T-cell (primary cell): Measurements from ENCODE around the gene LTB4R2. TPM values are rescaled to one million over a fixed set of nuclear protein-coding genes. Genes with fewer than 3 reads are reported as not detected.

Experiments
- ATAC-seq, 4 experiments: fragments of 200-7000 bp in 3 of 4; fragments of 150-1000 bp in 1 of 4; cut with Tn5 transposase; replicated peaks in 1 of 4; 1 replicate in 3 of 4; 2 replicates in 1 of 4; pipeline ENCODE4 v1.10.0; 2021; ENCODE audit warnings: moderate library complexity in 3 of 4, mild to moderate bottlenecking in 2 of 4, moderate number of reproducible peaks in 1 of 4
- CTCF ChIA-PET, 2 donors: fragments of 300-600 bp; sonication (Branson Sonifier 250); formaldehyde crosslinking; loops; one replicate each; lab custom pipeline; 2022; ENCODE audit warnings: antibody characterized with exemption in 2 of 2; lab: Charles Lee
- POLR2A ChIA-PET, 2 donors: fragments of 300-600 bp; sonication (Branson Sonifier 250); formaldehyde crosslinking; loops; one replicate each; lab custom pipeline; 2022; ENCODE audit warnings: antibody characterized with exemption in 2 of 2; lab: Charles Lee
- DNase-seq, 35 experiments: peaks; one replicate each; pipeline versions ENCODE4 v3.0.0 to v3.0.0-alpha.2; 2013 to 2023
- H3K27ac ChIP-seq: one replicate; pipeline ENCODE4 v1.5.1; 2013; ENCODE audit warnings: low read length
- H3K27me3 ChIP-seq, 2 experiments: replicated peaks in 1 of 2; 1 replicate in 1 of 2; 2 replicates in 1 of 2; pipeline versions ENCODE4 v1.6.1 to v1.7.0; 2013; ENCODE audit warnings: low read length in 1 of 2, mixed read lengths in 1 of 2; ENCODE audit not compliant: control insufficient read depth in 2 of 2, insufficient read depth in 2 of 2; ENCODE audit errors: extremely low read depth in 1 of 2
- H3K36me3 ChIP-seq, 2 donors: 1 replicate in 1 of 2; 2 replicates in 1 of 2; pipeline versions ENCODE4 v1.6.1 to v1.7.0; 2013; ENCODE audit warnings: low read length in 1 of 2; ENCODE audit not compliant: control insufficient read depth in 2 of 2, insufficient read depth in 1 of 2; ENCODE audit errors: extremely low read depth in 1 of 2
- H3K4me1 ChIP-seq, 2 experiments: 1 replicate in 1 of 2; 2 replicates in 1 of 2; pipeline versions ENCODE4 v1.6.1 to v1.7.0; 2013; ENCODE audit warnings: low read length in 2 of 2, mixed read lengths in 1 of 2; ENCODE audit not compliant: insufficient read depth in 2 of 2, control insufficient read depth in 1 of 2; ENCODE audit errors: extremely low read depth in 1 of 2
- H3K4me3 ChIP-seq, 2 donors: 1 replicate in 1 of 2; 2 replicates in 1 of 2; pipeline versions ENCODE4 v1.5.1 to v1.7.0; 2013; ENCODE audit warnings: mild to moderate bottlenecking in 2 of 2, low read length in 1 of 2, moderate library complexity in 1 of 2; ENCODE audit not compliant: control insufficient read depth in 1 of 2; ENCODE audit errors: extremely low read depth in 1 of 2
- H3K9me3 ChIP-seq: 2 replicates; pipeline ENCODE4 v1.7.0; 2013
- H3K27ac Mint-ChIP-seq, 2 donors: one replicate each; pipeline ENCODE4 v1.8.0; 2020 to 2021; ENCODE audit warnings: mild to moderate bottlenecking in 2 of 2, mixed read lengths in 2 of 2
- H3K27me3 Mint-ChIP-seq, 2 donors: one replicate each; pipeline ENCODE4 v1.8.0; 2021 to 2022; ENCODE audit warnings: mixed read lengths in 2 of 2
- H3K36me3 Mint-ChIP-seq: one replicate; pipeline ENCODE4 v1.8.0; 2021; ENCODE audit warnings: mixed read lengths
- H3K4me1 Mint-ChIP-seq, 3 donors: one replicate each; pipeline ENCODE4 v1.8.0; 2020 to 2022; ENCODE audit warnings: mixed read lengths in 3 of 3, mild to moderate bottlenecking in 1 of 3
- H3K4me3 Mint-ChIP-seq, 3 donors: one replicate each; pipeline ENCODE4 v1.8.0; 2020 to 2022; ENCODE audit warnings: mild to moderate bottlenecking in 3 of 3, mixed read lengths in 3 of 3, moderate library complexity in 3 of 3
- H3K9me3 Mint-ChIP-seq, 3 donors: one replicate each; pipeline ENCODE4 v1.8.0; 2020 to 2022; ENCODE audit warnings: mixed read lengths in 3 of 3
- WGBS: methylation state at CpG from one replicate; pipeline ENCODE4 v1.1.5; 2013; ENCODE audit warnings: missing lambda C conversion rate; ENCODE audit not compliant: insufficient coverage; 5-methylcytosine and 5-hydroxymethylcytosine counted together
- total RNA-seq, 35 experiments: library from RNA in 6 of 35; stranded (reverse) in 6 of 35; fragments of 120-200 nt in 1 of 35; gene quantifications; one replicate each; pipeline versions ENCODE4 v1.2.1 to v1.2.4 and lab custom pipeline; 2013 to 2026

The LTB4R2 gene
- total RNA-seq, 5 donors from 2014 or later (not counting 1 experiment from before 2014, with no cell fraction given): 18.6 to 25.2 (median 20.3) TPM

DNA sequence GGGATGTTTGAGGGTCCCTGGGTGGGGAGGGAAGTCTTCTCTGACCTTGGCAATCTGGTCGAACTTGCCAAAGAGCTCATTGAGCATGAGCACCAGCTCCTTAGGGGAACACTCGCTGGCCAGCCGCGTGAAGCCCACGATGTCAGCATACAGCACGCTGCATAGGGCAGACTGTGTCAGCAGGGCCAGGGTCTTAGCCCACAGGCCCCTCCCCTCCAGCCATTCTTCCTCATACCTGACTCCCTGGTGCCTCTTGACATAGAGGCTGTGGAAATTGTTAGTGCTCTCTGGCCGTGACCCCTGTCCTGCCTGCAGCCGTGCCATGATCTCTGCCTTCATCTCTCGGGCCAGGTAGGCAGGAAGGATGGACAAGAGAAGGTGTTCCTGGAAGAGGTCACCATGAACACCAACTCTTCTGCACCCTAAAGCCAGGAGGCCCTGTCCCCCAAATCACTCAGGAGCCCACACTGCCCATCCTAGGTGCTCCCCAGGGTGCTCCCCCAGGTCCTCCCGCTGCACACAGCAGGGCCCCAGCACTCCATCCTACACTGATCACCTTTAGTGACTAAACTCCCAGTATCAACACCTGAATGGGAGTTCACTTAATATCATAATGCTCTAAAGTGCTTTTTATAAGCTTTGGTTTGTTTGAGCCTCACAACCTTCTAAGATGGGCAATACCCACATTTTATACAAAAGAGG is 21.2 kb downstream of the LTB4R2 start:
- H3K27me3 ChIP-seq: peaks cover 8 to 46% of the 10 kb centered on the region in 2 experiments
- WGBS: 98% methylated on average over 6 of the region's 10 CpGs
- H3K9me3 ChIP-seq: no peaks in the 10 kb centered on the region
- H3K36me3 ChIP-seq: peaks cover 1 to 3% of the 10 kb centered on the region in 2 donors
- H3K4me3 ChIP-seq: no peak overlapping the region
- H3K27me3 Mint-ChIP-seq: peaks cover 18 to 29% of the 10 kb centered on the region in 2 donors
- ChIA-PET POLR2A (interaction anchor here in 1 of 2 donors (0.6 kb wide), 1 partner anchor 61 kb away, joined by 3 read pairs; no protein-coding TSS in a partner anchor), CTCF (interaction anchor here (1.1 to 4.3 kb wide), 8 partner anchors 19 to 105 kb away, joined by 3 to 44 read pairs (median 6); partner anchors contain the start of genes LTB4R2 (in 1 of the 2) and TINF2 (in 1 of the 2))
- H3K36me3 Mint-ChIP-seq: peaks cover 8% of the 10 kb centered on the region
- peaks cover 22 to 85% of the 10 kb centered on the region in 2 experiments for H3K4me1 ChIP-seq
- ATAC-seq (no peak), DNase-seq (no peak)
- peak overlapping the region in 1 of 2 donors; percentile 9 for H3K27ac Mint-ChIP-seq
- no peak overlapping the region for H3K27ac ChIP-seq
- H3K9me3 Mint-ChIP-seq: no peaks in the 10 kb centered on the region
- H3K4me3 Mint-ChIP-seq: no peak overlapping the region
- peaks cover 59 to 83% (median 62%) of the 10 kb centered on the region in 3 donors for H3K4me1 Mint-ChIP-seq

DNA sequence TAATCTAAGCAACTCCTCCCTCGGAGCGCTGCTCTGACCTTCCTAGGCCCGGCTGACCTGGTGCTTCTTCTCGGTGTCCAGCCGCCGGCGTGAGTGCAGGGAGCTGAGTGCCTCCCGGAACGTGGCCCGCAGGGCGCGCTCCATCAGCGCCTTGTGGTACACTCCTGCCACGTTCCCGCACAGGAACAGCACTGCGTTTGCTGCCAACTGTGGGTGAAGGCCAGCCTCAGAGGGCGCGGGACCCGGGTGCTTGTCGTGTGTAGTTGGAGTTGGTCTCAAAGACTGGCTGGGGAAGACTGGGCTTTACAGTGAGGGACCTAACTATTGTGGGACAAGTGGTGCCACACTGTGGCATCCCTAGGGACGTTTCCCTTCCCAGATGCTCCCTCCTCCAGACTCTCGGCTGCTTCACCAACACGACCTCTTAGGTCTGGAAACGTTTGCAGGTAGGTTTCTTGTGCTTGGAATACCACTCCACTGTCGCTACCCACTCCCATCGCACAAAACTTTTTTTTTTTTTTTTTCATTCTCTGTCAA is 21.9 kb downstream of the LTB4R2 start:
- peaks cover 8 to 9% of the 10 kb centered on the region in 2 donors for H3K36me3 ChIP-seq
- Mint-ChIP-seq H3K9me3 (no peaks in the 10 kb centered on the region), H3K4me3 (peak overlapping the region; percentile 77 to 84 (median 78)), H3K27ac (peak overlapping the region; percentile 54 to 75), H3K27me3 (peaks cover 18 to 29% of the 10 kb centered on the region in 2 donors), H3K36me3 (peaks cover 14% of the 10 kb centered on the region), H3K4me1 (peaks cover 59 to 86% (median 60%) of the 10 kb centered on the region in 3 donors)
- no peak overlapping the region for H3K27ac ChIP-seq
- ChIA-PET POLR2A (no interaction called here), CTCF (interaction anchor here (0.6 to 4.3 kb wide), 15 partner anchors 20 to 360 kb away, joined by 3 to 66 read pairs (median 6); partner anchors contain the start of genes KHNYN (in 1 of the 2), LTB4R2 (in 1 of the 2) and TINF2 (in 1 of the 2))
- peaks cover 8 to 46% of the 10 kb centered on the region in 2 experiments for H3K27me3 ChIP-seq
- H3K9me3 ChIP-seq: no peaks in the 10 kb centered on the region
- peaks cover 22 to 85% of the 10 kb centered on the region in 2 experiments for H3K4me1 ChIP-seq
- DNase-seq (peak in 1 of 35 experiments; percentile 7), ATAC-seq (no peak)
- 45% methylated on average over 24 of the region's 26 CpGs for WGBS
- peak overlapping the region in 1 of 2 donors; percentile 6 for H3K4me3 ChIP-seq

DNA sequence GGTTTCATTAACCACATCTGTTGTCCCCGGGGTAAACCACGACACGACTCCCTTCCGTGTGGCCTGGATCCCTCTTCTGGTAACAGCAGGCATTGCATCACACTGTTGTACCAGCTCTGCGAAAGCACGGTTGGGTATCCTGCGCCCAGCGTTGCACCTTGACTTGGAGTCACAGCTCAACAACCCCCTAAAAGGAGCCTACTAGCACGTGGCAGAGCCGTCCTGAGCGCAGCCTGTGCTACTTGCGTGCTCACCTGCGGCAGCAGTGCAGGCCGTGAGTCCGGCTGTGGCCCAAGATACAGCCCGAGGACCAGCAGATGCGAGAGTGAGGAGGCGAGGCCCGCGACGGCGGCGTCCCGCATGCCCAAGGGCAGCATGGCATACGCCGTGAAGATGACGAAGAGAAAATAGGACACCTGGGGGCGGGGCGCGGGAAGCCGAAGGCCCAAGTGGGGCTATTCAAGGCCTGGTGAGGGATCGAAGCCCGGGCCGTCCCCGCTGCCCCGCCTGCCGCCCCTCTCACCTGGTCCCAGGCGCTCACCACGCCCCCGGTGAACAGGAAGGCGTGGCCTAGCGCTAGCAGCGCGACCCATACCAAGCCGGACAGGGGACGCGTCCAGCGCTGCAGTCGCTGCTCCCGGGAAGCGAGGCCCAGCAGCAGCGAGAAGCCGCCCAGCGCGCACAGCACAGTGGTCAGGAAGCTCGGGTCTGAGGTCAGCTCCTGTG is 22.5 kb downstream of the LTB4R2 start:
- Mint-ChIP-seq H3K4me3 (peak overlapping the region; percentile 77 to 84 (median 78)), H3K27me3 (peaks cover 18 to 29% of the 10 kb centered on the region in 2 donors), H3K4me1 (peaks cover 53 to 81% (median 56%) of the 10 kb centered on the region in 3 donors), H3K27ac (peak overlapping the region; percentile 54 to 75), H3K9me3 (no peaks in the 10 kb centered on the region), H3K36me3 (peaks cover 20% of the 10 kb centered on the region)
- ChIA-PET CTCF (interaction anchor here (0.6 to 4.3 kb wide), 24 partner anchors 12 to 360 kb away, joined by 3 to 66 read pairs (median 5); partner anchors contain the start of genes DHRS1 (in 1 of the 2), KHNYN (in 1 of the 2), NOP9 (in 1 of the 2) and TINF2 (in 1 of the 2)), POLR2A (interaction anchor here (0.5 to 0.6 kb wide), 2 partner anchors 24 to 99 kb away, joined by 3 read pairs; no protein-coding TSS in a partner anchor)
- ATAC-seq: peak; percentile 81 to 88 (median 87)
- Histone ChIP-seq H3K9me3 (no peaks in the 10 kb centered on the region), H3K27me3 (peaks cover 8 to 46% of the 10 kb centered on the region in 2 experiments), H3K4me3 (peak overlapping the region; percentile 35 to 38), H3K27ac (no peak overlapping the region), H3K36me3 (peaks cover 15% of the 10 kb centered on the region in 2 donors), H3K4me1 (peaks cover 17 to 79% of the 10 kb centered on the region in 2 experiments)
- 20% methylated on average over 56 of the region's 56 CpGs for WGBS
- peak; percentile 69 to 95 (median 86) for DNase-seq

DNA sequence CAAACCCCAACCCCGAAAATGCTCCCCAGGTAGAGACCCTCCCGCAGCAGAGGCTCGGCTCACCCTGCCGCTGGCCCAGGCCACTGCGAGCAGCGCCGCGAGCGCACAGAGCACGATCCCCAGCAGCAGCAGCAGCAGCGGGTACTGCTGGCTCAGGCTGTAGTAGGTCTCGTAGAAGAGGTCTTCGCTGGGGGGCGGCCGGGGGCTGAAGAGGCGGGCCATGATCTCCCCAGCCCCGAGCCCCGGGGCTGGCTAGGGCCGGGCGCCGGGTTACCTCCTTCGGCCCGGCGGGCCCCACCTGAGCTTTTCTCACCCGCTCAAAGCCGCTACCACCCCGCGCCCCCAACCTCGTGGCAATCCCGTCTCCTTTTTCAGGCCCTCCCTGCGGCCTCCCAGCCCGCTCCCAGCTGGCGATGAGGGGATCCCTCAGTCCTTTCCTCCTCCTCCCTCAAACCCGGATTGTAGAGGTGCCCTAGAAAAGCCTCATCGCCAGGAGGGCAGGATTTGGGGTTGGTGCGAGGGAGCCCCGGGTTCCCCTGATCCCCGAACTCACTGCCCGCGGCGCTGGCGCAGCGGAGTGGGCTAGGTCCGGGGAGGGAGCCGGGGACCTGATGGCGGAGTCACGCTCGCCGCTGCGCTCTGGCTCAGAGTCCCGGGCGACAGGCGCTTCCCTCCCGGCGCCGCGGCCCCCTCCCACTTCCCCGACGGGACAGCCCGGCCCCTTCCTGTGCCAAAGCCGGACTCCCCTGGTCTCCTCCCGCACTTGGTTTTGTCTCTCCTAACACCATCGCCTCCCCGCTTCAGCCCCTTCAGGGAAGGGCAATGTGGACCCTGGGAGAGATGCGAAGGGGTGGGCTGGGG is 24.7 kb downstream of the LTB4R2 start, which contains the start of gene ADCY4:
Gene ADCY4, minus strand, starts transcription at position 641 of the 861 bp plus-strand sequence. Its CDS starts 419 bp downstream, at position 222.
- H3K36me3 Mint-ChIP-seq: peaks cover 31% of the 10 kb centered on the region
- Histone ChIP-seq H3K4me3 (peak within 1 kb of the TSS; percentile 7 to 64), H3K9me3 (no peaks in the 10 kb centered on the region), H3K27me3 (peaks cover 8 to 48% of the 10 kb centered on the region in 2 experiments), H3K4me1 (peaks cover 20 to 72% of the 10 kb centered on the region in 2 experiments), H3K27ac (no peak within 1 kb of the TSS), H3K36me3 (peaks cover 16 to 26% of the 10 kb centered on the region in 2 donors)
- CTCF ChIA-PET: interaction anchor here in 1 of 2 donors (0.6 to 4.3 kb wide), 4 partner anchors 10 to 102 kb away, joined by 3 to 66 read pairs (median 24); partner anchors contain the start of gene KHNYN
- peak within 1 kb of the TSS in 1 of 2 donors; percentile 32 for H3K27ac Mint-ChIP-seq
- ATAC-seq: peak; percentile 10 to 25 (median 22)
- peak within 1 kb of the TSS; percentile 50 to 84 (median 54) for H3K4me3 Mint-ChIP-seq
- POLR2A ChIA-PET: no interaction called here
- peaks cover 18 to 29% of the 10 kb centered on the region in 2 donors for H3K27me3 Mint-ChIP-seq
- no peaks in the 10 kb centered on the region for H3K9me3 Mint-ChIP-seq
- 9% methylated on average over 43 of the region's 65 CpGs for WGBS
- H3K4me1 Mint-ChIP-seq: peaks cover 49 to 80% (median 58%) of the 10 kb centered on the region in 3 donors
- peak in 6 of 35 experiments; percentile 31 to 53 (median 36) for DNase-seq

DNA sequence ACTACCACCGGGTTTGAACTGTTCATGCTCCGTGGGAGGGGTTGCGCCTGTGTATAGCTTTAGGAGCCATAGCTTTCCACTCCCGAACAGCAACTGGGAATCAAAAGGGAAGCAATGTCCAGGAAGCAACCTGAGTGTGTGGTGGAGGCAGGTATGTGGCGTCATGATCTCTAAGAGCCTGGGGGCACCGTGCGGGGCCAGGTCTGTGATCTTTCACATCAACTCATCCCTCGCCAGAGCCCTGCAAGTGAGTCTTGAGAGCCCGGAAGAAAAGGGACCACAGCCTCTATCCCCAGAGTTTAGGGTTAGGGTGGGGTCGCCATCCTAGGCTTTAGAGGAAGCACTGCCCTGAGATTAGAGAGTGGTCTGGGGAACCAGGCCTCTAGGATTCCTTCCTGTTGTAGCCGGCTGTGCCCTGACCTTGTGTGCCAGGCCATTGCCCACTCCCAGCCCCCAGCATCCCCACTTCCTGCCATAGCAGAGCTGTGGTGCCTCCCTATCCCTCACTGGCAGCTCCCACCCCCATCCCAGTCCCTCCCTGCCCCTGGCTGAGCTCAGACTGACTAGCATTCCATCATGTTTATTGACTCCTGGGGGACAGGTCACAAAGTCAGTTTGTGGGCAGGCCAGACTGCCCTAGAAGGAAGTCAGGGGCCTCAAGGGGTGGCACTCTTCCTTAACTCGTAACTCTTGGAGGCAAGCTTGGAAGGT is 25.7 kb downstream of the LTB4R2 start:
- CTCF ChIA-PET: interaction anchor here (0.6 to 1.2 kb wide), 3 partner anchors 83 to 97 kb away, joined by 5 to 7 read pairs (median 7); no protein-coding TSS in a partner anchor
- Mint-ChIP-seq H3K36me3 (peaks cover 31% of the 10 kb centered on the region), H3K4me1 (peaks cover 55 to 78% (median 55%) of the 10 kb centered on the region in 3 donors), H3K27ac (no peak overlapping the region), H3K9me3 (no peaks in the 10 kb centered on the region), H3K4me3 (peak overlapping the region in 2 of 3 donors; percentile 41 to 84), H3K27me3 (peaks cover 13 to 26% of the 10 kb centered on the region in 2 donors)
- Histone ChIP-seq H3K27ac (no peak overlapping the region), H3K4me3 (no peak overlapping the region), H3K27me3 (peaks cover 8 to 45% of the 10 kb centered on the region in 2 experiments), H3K4me1 (peaks cover 23 to 66% of the 10 kb centered on the region in 2 experiments), H3K36me3 (peaks cover 16 to 26% of the 10 kb centered on the region in 2 donors), H3K9me3 (no peaks in the 10 kb centered on the region)
- POLR2A ChIA-PET: no interaction called here
- WGBS: 89% methylated on average over 6 of the region's 12 CpGs
- no peak for ATAC-seq
- DNase-seq: no peak
